ENCODE measurements around the gene SLC39A8.

Gene SLC39A8

GRCh38 chr4:102339018-102339417, 6.3 kb downstream of the SLC39A8 start:
- DNase-seq (ENCODE audit: low read depth): no peak

- no peak for DNase-seq (ENCODE audit: low read depth)
Measured at GRCh38 chr4:102338405-102338804, 6.9 kb downstream of the SLC39A8 start.

- no peak for DNase-seq (ENCODE audit: low read depth)
Measured at GRCh38 chr4:102335616-102336015, 9.7 kb downstream of the SLC39A8 start.

GRCh38 chr4:102334624-102335023, 10.7 kb downstream of the SLC39A8 start:
- no peak for DNase-seq (ENCODE audit: low read depth)

- DNase-seq (ENCODE audit: low read depth): no peak
Measured at GRCh38 chr4:102333787-102334186, 11.5 kb downstream of the SLC39A8 start.

- no peak for DNase-seq (ENCODE audit: low read depth)
Measured at GRCh38 chr4:102328045-102328444, 17.2 kb downstream of the SLC39A8 start.

GRCh38 chr4:102326951-102327350, 18.3 kb downstream of the SLC39A8 start:
- no peak for DNase-seq (ENCODE audit: low read depth)

GRCh38 chr4:102324730-102325129, 20.6 kb downstream of the SLC39A8 start:
- DNase-seq (ENCODE audit: low read depth): no peak

- no peak for DNase-seq (ENCODE audit: low read depth)
Measured at GRCh38 chr4:102322736-102323135, 22.5 kb downstream of the SLC39A8 start.

GRCh38 chr4:102321260-102321995, 23.9 kb downstream of the SLC39A8 start:
- no peak for DNase-seq (ENCODE audit: low read depth)

GRCh38 chr4:102319594-102319993, 25.7 kb downstream of the SLC39A8 start:
- no peak for DNase-seq (ENCODE audit: low read depth)

GRCh38 chr4:102318526-102318925, 26.8 kb downstream of the SLC39A8 start:
- DNase-seq (ENCODE audit: low read depth): no peak

- no peak for DNase-seq (ENCODE audit: low read depth)
Measured at GRCh38 chr4:102318105-102318504, 27.2 kb downstream of the SLC39A8 start.

GRCh38 chr4:102317459-102317858, 27.8 kb downstream of the SLC39A8 start:
- no peak for DNase-seq (ENCODE audit: low read depth)

- DNase-seq (ENCODE audit: low read depth): no peak
Measured at GRCh38 chr4:102316585-102316984, 28.7 kb downstream of the SLC39A8 start.

GRCh38 chr4:102315532-102315931, 29.8 kb downstream of the SLC39A8 start:
- no peak for DNase-seq (ENCODE audit: low read depth)

GRCh38 chr4:102312417-102312816, 32.9 kb downstream of the SLC39A8 start:
- DNase-seq (ENCODE audit: low read depth): no peak

- no peak for DNase-seq (ENCODE audit: low read depth)
Measured at GRCh38 chr4:102311912-102312311, 33.4 kb downstream of the SLC39A8 start.

GRCh38 chr4:102311407-102311806, 33.9 kb downstream of the SLC39A8 start:
- DNase-seq (ENCODE audit: low read depth): no peak

- no peak for DNase-seq (ENCODE audit: low read depth)
Measured at GRCh38 chr4:102308032-102308799, 37.1 kb downstream of the SLC39A8 start.

GRCh38 chr4:102305666-102306065, 39.6 kb downstream of the SLC39A8 start:
- DNase-seq (ENCODE audit: low read depth): no peak

- no peak for DNase-seq (ENCODE audit: low read depth)
Measured at GRCh38 chr4:102302762-102303161, 42.5 kb downstream of the SLC39A8 start.

GRCh38 chr4:102301167-102301566, 44.1 kb downstream of the SLC39A8 start:
- DNase-seq (ENCODE audit: low read depth): no peak
